A549 (cell line): ENCODE measurements around the gene ARL4A. TPM values are rescaled to one million over a fixed set of nuclear protein-coding genes. Genes with fewer than 3 reads are reported as not detected.
A peak's percentile ranks its signal among the peaks of the same experiment; 100 is the strongest.
"Not testable (repeated sequence)": the region's sequence is repeated elsewhere in the genome, so short reads cannot be mapped to it uniquely, and the experiment has no call there.

Experiments used
- ATAC-seq, 2 experiments: fragments of 200-7000 bp in 1 of 2; fragments of >200 bp in 1 of 2; cut with Nextera tagmentation in 1 of 2; cut with Tn5 transposase in 1 of 2; 3 replicates each; pipeline versions ENCODE4 v1.8.0 to v1.9.1; 2018 to 2020; ENCODE audit warnings: mild to moderate bottlenecking in 1 of 2, moderate library complexity in 1 of 2
- CTCF ChIA-PET: fragments of 300-600 bp; sonication (Branson Sonifier 250); formaldehyde crosslinking; extraction: SDS; loops from one replicate; lab custom pipeline; 2021; ENCODE audit warnings: antibody characterized with exemption, inconsistent platforms; lab: Yijun Ruan, JAX
- POLR2A ChIA-PET: fragments of 350-600 bp; formaldehyde crosslinking; extraction: SDS; loops from one replicate; lab custom pipeline; 2021; ENCODE audit warnings: antibody characterized with exemption, inconsistent platforms; lab: Yijun Ruan, JAX
- DNase-seq, 2 experiments: peaks; one replicate each; pipeline versions ENCODE4 v3.0.0 to v3.0.0-alpha.2; 2011 to 2016; ENCODE audit warnings: low read depth in 1 of 2, low spot score in 1 of 2
- FAIRE-seq: peaks from 2 replicates; lab custom pipeline; 2011; peaks lifted over from hg19 to GRCh38; lab: Jason Lieb, UNC
- H3K27ac ChIP-seq, 2 experiments: fragments of >200 bp; sonication (Bioruptor Twin); formaldehyde crosslinking; 3 replicates each; pipeline ENCODE4 v1.5.1; 2016 to 2017
- H3K4me1 ChIP-seq: fragments of >200 bp; sonication (Bioruptor Twin); formaldehyde crosslinking; 3 replicates; pipeline ENCODE4 v1.6.1; 2016
- H3K4me2 ChIP-seq: fragments of >200 bp; sonication (Bioruptor Twin); formaldehyde crosslinking; 3 replicates; pipeline ENCODE4 v1.6.1; 2016
- H3K4me3 ChIP-seq: fragments of >200 bp; sonication (Bioruptor Twin); formaldehyde crosslinking; 3 replicates; pipeline ENCODE4 v1.5.1; 2016
- H3K9me3 ChIP-seq: fragments of >200 bp; sonication (Bioruptor Twin); formaldehyde crosslinking; 3 replicates; pipeline ENCODE4 v1.6.1; 2016
- BHLHE40 ChIP-seq: IDR thresholded peaks from 2 replicates; pipeline ENCODE4 v1.6.1; 2012; ENCODE audit warnings: low read depth, low read length, inconsistent platforms
- CHD4 ChIP-seq: fragments of 200-600 bp; sonication (generic); IDR thresholded peaks from 2 replicates; pipeline ENCODE4 v1.6.1; 2016; ENCODE audit warnings: antibody characterized with exemption, mild to moderate bottlenecking, borderline replicate concordance
- EHMT2 ChIP-seq: fragments of 200-600 bp; sonication (generic); IDR thresholded peaks from 2 replicates; pipeline ENCODE4 v1.6.1; 2016; ENCODE audit warnings: antibody characterized with exemption, low read depth, mild to moderate bottlenecking, moderate library complexity
- GATA3 ChIP-seq: IDR thresholded peaks from 2 replicates; pipeline ENCODE4 v1.6.1; 2012; ENCODE audit warnings: borderline replicate concordance
- HOXB5 ChIP-seq: fragments of 250-450 bp; sonication (Bioruptor Pico); IDR thresholded peaks from 2 replicates; pipeline ENCODE4 v1.5.0; 2020; ENCODE audit warnings: mild to moderate bottlenecking, moderate library complexity
- JUN ChIP-seq, 2 experiments: fragments of >200 bp; sonication (Bioruptor Twin); formaldehyde crosslinking; IDR thresholded peaks; 2 replicates in 1 of 2; 3 replicates in 1 of 2; pipeline ENCODE4 v1.6.1; 2016 to 2017
- MAFK ChIP-seq: fragments of 450-650 bp; IDR thresholded peaks from 2 replicates; pipeline ENCODE4 v1.6.1; 2014; ENCODE audit not compliant: partially characterized antibody
- PBX3 ChIP-seq: IDR thresholded peaks from 2 replicates; pipeline ENCODE4 v1.6.1; 2012
- PHF8 ChIP-seq: fragments of 200-600 bp; sonication (generic); IDR thresholded peaks from 2 replicates; pipeline ENCODE4 v1.6.1; 2016; ENCODE audit warnings: low read depth, mild to moderate bottlenecking, antibody characterized with exemption, moderate library complexity, borderline replicate concordance
- RARB ChIP-seq: fragments of 250-450 bp; sonication (Bioruptor Pico); IDR thresholded peaks from 2 replicates; pipeline ENCODE4 v1.8.0; 2021; ENCODE audit warnings: mild to moderate bottlenecking, moderate library complexity
- RFX5 ChIP-seq: fragments of 450-650 bp; IDR thresholded peaks from 2 replicates; pipeline ENCODE4 v1.7.1; 2014; ENCODE audit warnings: antibody characterized with exemption, mild to moderate bottlenecking, moderate library complexity
- ZFP36 ChIP-seq: fragments of 450-650 bp; IDR thresholded peaks from 2 replicates; pipeline ENCODE4 v1.6.1; 2014; ENCODE audit warnings: borderline replicate concordance; ENCODE audit not compliant: partially characterized antibody
- WGBS: methylation state at CpG from one replicate; pipeline ENCODE4 v1.1.6; 2017; ENCODE audit errors: missing lambda C conversion rate; 5-methylcytosine and 5-hydroxymethylcytosine counted together
- polyA plus RNA-seq, 4 experiments: library from polyadenylated mRNA; depleted of rRNA in 3 of 4; stranded (reverse); fragments of >200 nt; fragmentation: RNase III in 1 of 4; extraction: RNeasy Plus Mini Kit Qiagen cat#74134 plus additional on column Dnase treatment in 1 of 4; gene quantifications; 2 replicates in 3 of 4; 3 replicates in 1 of 4; pipeline ENCODE4 v1.2.3, GENCODE V29; 2011 to 2017
- TF ChIP-seq, protein P1 (sequence below): fragments of >200 bp; sonication (Bioruptor Twin); formaldehyde crosslinking; IDR thresholded peaks from 3 replicates; pipeline ENCODE4 v1.5.1; 2016
- TF ChIP-seq, protein P2 (sequence below): fragments of 250-450 bp; sonication (Bioruptor Pico); IDR thresholded peaks from 2 replicates; pipeline ENCODE4 v1.5.0; 2021; ENCODE audit warnings: mild to moderate bottlenecking, moderate library complexity, borderline replicate concordance

ARL4A gene
- polyA plus RNA-seq, 2 of the 4 experiments (the other 2 are of a cell fraction), result 51.9 to 76.1 TPM

- H3K4me3 ChIP-seq, result no peak overlapping the region
- CTCF ChIA-PET, result interaction anchor here (2.3 kb wide), 1 partner anchor 16 kb away, joined by 10 read pairs; no protein-coding TSS in a partner anchor
- DNase-seq (no peak), ATAC-seq (no peak), FAIRE-seq (peak; percentile 70)
- TF ChIP-seq PBX3, result no peak
- peak; percentile 71 for TF ChIP-seq MAFK
- H3K27ac ChIP-seq, result no peak overlapping the region
- WGBS, result 85% methylated on average over 1 of the region's 1 CpG
- no peaks in the 10 kb centered on the region for H3K9me3 ChIP-seq
- POLR2A ChIA-PET, result no interaction called here
- H3K4me1 ChIP-seq, result no peaks in the 10 kb centered on the region
- no peak overlapping the region for H3K4me2 ChIP-seq
Observed at GRCh38 chr7:12670000-12670729, 17.3 kb upstream of the ARL4A start.

DNA sequence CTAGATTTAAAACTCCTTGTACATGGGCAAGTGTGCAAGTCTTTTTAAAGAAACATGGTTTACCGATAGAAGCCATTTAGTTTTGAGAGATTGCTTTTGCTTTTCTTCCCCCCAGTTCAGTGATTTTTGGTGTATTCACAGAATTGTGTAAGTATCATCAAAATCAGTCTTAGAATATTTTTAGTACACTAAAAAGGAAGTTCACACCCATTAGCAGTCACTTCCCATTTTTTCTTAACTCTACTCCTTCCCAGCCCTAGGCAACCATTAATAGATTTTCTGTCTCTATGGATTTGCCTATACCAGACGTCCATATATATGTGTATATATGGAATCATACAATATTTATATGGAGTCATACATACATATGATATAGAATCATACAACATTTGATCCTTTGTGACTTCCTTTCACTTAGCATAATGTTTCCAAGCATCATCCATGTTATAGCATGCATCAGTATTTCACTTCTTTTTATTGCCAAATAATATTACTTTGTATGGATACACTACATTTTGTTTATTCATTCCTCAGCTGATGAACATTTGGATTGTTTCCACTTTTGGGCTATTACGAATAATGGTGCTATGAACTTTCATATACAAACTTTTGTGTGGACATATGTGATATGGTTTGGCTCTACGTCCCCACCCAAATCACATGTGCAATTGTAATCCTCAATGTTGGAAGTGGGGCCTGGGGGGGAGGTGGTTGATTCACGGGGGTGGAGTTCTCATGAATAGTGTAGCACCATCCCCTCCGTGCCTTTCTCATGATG lies 16.5 kb upstream of the ARL4A start:
- Histone ChIP-seq H3K4me1 (no peaks in the 10 kb centered on the region), H3K27ac (no peak overlapping the region), H3K4me3 (no peak overlapping the region), H3K9me3 (no peaks in the 10 kb centered on the region), H3K4me2 (no peak overlapping the region)
- CTCF ChIA-PET, result interaction anchor here (0.7 to 2.3 kb wide), 2 partner anchors 15 to 523 kb away, joined by 3 to 10 read pairs; no protein-coding TSS in a partner anchor
- no peak for FAIRE-seq
- POLR2A ChIA-PET, result no interaction called here
- no peak for TF ChIP-seq CHD4
- TF ChIP-seq JUN (IDR thresholded peaks at IDR 0.05), result no peak
- no peak for TF ChIP-seq RFX5
- TF ChIP-seq, protein P1, sequence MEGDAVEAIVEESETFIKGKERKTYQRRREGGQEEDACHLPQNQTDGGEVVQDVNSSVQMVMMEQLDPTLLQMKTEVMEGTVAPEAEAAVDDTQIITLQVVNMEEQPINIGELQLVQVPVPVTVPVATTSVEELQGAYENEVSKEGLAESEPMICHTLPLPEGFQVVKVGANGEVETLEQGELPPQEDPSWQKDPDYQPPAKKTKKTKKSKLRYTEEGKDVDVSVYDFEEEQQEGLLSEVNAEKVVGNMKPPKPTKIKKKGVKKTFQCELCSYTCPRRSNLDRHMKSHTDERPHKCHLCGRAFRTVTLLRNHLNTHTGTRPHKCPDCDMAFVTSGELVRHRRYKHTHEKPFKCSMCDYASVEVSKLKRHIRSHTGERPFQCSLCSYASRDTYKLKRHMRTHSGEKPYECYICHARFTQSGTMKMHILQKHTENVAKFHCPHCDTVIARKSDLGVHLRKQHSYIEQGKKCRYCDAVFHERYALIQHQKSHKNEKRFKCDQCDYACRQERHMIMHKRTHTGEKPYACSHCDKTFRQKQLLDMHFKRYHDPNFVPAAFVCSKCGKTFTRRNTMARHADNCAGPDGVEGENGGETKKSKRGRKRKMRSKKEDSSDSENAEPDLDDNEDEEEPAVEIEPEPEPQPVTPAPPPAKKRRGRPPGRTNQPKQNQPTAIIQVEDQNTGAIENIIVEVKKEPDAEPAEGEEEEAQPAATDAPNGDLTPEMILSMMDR, result no peak
- TF ChIP-seq, protein P2, sequence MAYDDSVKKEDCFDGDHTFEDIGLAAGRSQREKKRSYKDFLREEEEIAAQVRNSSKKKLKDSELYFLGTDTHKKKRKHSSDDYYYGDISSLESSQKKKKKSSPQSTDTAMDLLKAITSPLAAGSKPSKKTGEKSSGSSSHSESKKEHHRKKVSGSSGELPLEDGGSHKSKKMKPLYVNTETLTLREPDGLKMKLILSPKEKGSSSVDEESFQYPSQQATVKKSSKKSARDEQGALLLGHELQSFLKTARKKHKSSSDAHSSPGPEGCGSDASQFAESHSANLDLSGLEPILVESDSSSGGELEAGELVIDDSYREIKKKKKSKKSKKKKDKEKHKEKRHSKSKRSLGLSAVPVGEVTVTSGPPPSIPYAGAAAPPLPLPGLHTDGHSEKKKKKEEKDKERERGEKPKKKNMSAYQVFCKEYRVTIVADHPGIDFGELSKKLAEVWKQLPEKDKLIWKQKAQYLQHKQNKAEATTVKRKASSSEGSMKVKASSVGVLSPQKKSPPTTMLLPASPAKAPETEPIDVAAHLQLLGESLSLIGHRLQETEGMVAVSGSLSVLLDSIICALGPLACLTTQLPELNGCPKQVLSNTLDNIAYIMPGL, result no peak
- TF ChIP-seq BHLHE40, result no peak
- TF ChIP-seq PHF8, result no peak
- TF ChIP-seq EHMT2, result no peak
- no peak for TF ChIP-seq GATA3
- TF ChIP-seq HOXB5, result no peak
- TF ChIP-seq RARB (CRISPR knock-in tag), result no peak
- no peak for TF ChIP-seq ZFP36
- no peak for ATAC-seq
- no peak for DNase-seq
- 74% methylated on average over 6 of the region's 6 CpGs for WGBS

DNA sequence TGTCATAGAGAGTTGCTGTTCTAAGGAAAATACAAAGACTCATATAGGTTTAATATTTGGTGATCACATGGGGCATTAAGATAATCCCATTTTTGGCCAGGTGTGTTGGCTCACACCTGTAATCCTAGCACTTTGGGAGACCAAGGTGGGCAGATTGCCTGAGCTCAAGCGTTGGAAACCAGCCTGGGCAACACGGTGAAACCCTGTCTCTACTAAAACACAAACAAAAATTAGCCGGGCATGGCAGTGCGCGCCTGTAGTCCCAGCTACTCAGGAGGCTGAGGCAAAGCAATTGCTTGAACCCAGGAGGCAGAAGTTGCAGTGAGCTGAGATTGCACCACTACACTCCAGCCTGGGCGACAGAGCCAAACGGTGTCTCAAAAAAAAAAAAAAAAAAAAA lies 14.0 kb upstream of the ARL4A start:
- H3K27ac ChIP-seq, H3K4me1 ChIP-seq, ATAC-seq, H3K9me3 ChIP-seq, H3K4me3 ChIP-seq, DNase-seq, H3K4me2 ChIP-seq, FAIRE-seq, CTCF ChIA-PET, POLR2A ChIA-PET: not testable (repeated sequence)
- 89% methylated on average over 7 of the region's 7 CpGs for WGBS
